ENCODE data around the gene TBC1D2. TPM values are rescaled to one million over a fixed set of nuclear protein-coding genes. Genes with fewer than 3 reads are reported as not detected.

Gene TBC1D2
- polyA plus RNA-seq, 4 donors, result 12.2 to 42.0 (median 28.0) TPM

Other genes starting within 250 kb of the TBC1D2 start
- gene NANS, start 198.9 kb downstream of the TBC1D2 start, polyA plus RNA-seq, result 100 to 1,000 TPM in 1 of 4 donors, 10 to 100 TPM in 3; 57.0 to 120 (median 75.6) TPM
- gene TRIM14, start 136.4 kb downstream of the TBC1D2 start, polyA plus RNA-seq, result 10 to 100 TPM; 20.5 to 47.1 (median 32.9) TPM
- 10 to 100 TPM; 35.1 to 68.2 (median 51.2) TPM for gene CORO2A, start 63.0 kb downstream of the TBC1D2 start, polyA plus RNA-seq